HG02870 (cell line): ENCODE measurements around the gene MATN1.
A peak's percentile ranks its signal among the peaks of the same experiment; 100 is the strongest.
"Not testable (repeated sequence)": the region's sequence is repeated elsewhere in the genome, so short reads cannot be mapped to it uniquely, and the experiment has no call there.

ENCODE experiments used
- ATAC-seq: cut with Tn5 transposase; IDR thresholded peaks from one replicate; pipeline ENCODE4 v1.9.1; 2021; ENCODE audit warnings: mild to moderate bottlenecking, moderate library complexity; ENCODE audit not compliant: unreplicated experiment

MATN1 gene

DNA sequence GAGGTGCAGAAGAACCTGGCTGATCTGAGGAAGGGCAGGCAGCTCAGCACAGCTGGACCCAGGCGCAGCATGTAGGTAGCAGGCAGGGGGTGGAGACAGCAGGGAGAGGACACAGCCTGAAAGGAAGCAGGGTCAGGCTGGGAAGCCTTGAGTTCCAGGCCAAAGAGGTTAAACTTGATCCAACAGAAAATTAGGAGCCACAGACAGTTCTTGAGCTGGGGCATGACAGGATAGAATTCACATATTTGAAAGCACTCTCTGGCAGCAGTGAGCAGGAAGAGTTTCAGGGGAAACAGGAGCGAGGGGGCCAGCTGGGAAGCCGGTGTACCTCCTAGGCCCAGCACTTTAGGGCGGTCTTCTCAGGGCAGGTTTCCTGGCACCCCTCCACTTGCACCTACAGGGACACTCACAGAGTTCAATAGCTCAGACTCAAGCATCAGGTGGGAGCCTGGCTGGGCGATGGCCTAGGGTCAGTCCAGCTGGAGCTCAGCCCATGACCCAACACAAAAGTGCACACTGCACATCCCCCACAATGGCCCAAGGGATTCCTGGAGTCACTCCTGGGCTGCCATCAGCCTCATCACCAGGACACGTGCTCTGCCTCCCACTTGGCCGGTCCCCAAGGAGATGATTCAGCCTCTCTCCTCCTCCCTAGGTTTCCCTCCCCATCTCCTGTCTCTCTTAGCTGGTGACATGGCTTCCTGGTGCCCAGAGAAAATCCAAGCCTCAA, 22.7 kb downstream of the MATN1 start:
- ATAC-seq = no peak

DNA sequence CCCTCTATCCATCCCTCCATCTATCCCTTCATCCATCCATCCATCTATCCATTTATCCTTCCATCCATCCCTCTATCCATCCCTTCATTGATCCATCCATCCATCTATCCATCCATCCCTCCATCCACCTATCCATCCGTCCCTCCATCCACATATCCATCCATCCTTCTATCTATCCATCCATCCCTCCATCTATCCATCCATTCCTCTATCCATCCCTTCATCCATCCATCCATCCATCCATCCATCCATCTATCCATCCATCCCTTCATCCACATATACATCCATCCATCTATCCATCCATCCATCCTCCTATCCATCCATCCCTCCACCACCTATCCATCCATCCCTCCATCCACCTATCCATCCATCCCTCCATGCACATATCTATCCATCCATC, 23.6 kb downstream of the MATN1 start:
- no peak for ATAC-seq

DNA sequence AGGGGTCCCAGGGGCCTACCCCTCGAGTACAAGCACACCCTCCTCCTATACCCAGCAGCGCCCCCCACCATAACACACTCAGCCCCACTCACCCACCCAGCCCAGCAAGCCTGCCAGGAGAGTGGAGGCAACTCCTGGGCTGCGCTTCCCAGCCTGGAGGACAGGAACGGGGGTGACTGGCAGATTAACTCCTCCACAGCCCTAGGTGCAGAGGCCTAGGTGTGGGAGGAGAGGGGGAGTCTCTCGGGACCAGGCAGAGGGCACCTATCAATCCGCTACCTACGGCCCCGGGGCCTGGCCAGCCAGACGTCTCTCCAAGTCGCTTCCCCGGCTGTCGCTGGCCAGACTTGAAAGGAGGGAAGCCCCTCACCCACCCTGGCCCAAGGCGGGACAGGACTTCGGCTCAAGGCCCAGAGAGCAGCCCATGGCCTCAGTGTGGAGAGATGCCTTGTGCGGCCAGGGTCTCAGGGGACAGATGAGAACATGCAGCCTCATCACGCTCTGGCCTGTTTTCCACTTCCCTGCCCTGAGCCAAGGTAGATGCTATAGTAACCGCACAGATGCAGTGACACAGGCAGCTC, 24.9 kb downstream of the MATN1 start:
- no peak for ATAC-seq

DNA sequence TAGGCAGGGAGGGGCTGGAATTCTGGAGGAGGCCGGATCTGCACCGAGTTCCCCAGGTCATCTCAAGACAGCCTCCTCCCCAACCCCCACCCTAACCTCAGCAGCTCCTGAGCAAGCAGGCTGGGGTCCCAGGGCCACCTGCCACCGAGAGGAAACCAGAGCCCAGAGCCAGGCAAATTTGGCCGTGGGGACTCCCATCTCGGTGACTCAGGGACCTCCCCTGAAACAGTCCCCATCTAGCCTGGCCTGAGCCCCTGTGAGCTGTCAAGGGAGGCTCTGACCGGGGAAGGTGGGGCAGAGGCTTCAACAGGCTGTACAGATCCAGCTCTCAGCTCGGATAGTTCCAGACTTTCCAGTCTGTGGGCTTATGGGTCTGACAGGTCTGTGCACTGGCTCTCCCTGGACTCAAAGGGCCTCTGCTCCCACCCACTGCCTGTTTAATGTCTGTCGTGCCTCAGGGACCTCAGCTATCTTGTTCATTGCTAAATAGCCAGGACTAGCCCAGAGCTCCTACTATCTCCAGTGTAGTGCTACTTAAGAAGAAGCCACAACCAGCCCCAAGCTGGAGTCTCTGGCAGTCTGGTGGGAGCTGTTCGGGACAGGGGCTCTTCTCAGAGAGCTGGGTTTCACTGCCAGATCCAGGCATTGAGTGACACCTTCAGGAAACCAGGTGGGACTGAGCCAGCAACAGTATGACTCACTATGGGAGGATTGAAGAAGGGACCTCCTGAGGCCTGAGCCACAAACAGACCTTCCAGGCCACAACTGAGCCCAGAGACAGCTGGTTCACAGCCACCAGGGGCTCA, 25.6 kb downstream of the MATN1 start:
- peak; percentile 76 for ATAC-seq

DNA sequence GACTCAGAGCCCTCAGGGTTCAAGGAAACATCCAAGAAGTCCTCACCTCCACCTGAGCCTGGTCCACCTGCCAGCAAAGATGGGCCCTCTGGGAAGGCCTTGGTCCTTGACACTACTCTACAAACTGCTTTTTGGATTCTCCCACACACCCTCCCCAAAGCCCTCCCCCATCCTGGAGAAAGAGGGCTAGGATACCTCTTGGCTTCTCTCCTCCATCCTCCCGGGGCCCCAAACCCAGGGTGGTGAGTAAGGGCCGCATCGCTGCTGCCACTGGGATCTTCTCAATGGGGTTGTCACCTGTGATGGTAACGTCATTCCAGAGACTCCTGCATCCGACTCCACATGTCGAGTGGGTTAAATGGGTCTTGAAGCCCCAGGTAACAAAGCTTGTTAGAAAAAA, 26.6 kb downstream of the MATN1 start:
- ATAC-seq = no peak

DNA sequence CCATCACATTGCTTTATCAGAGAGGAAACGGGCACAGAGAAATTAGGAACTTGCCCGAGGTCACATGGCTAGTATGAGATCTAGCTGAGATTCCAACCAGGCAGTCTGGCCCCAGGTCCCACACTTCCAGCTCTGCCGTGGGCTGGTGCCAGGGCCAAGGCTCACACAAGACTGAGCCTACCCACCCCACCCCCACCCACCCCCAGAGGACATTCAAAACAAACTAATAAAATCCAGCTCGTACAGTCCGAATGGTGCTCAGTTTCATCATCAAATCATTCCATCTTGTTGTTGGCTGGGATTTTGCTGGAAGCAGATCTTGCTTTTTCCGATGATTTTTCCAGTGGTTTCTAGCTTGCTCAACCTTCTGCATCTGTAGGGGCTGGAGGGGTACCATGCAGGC, 27.9 kb downstream of the MATN1 start:
- ATAC-seq = no peak

DNA sequence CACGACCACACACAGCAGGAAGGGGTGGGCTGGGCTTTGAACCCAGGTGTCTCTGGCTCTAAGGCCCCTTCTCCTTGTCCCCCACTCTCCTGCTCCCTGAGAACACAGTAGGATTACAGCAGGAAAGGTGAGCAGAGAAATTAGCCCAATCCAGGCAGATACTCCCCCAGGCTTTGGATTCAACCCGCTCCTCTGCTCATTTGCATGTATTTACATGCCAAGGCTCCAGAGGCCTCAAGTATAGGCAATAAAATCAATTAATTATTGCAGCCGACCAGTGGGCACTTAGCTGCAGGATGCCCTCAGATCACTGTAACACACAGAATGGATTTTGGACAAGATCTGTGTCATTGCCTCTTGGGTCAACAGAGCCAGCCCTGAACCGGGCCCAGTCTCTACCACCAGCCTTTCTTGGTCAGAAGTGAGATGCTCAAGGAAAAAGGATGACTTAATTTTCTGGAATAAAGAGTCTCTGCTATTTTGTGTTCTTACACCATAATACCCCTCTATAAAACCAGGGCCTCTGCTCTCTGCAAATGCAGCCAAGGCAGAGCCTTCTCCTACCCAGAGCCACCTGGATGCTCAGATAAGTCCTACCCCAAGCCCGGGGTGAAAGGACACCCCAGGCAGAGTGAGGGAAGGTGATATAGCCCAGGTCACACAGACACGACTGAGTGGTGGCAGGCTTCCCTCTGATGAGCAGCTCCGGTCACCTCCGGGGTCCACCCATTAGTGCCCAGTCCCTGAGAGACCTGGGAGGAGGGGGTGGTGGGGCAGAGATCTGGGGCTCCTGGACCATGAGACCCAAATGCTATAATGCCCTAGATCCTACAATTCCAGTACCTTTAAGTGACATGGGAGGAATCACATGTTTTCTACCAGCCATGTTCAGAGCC, 28.9 kb downstream of the MATN1 start:
- ATAC-seq = no peak

DNA sequence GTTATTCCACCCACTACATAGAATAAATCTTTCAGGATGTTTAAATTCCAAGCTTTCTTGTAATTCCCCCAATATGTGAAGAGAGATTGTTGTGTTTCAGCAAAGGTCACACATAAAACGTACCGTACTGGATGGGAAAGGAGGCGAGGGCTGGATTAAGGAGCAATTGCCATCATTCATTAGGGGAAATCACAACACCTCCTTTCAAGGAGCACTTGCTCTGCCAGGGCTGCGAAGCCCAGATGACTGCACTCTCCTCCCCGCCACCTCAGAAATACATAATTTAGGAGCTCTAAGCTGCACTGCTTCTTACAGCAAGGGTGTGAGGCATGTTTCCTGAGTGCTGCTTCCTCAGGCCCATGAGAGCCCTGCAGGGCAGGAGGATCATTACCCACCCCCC, 29.6 kb downstream of the MATN1 start:
- ATAC-seq = no peak

DNA sequence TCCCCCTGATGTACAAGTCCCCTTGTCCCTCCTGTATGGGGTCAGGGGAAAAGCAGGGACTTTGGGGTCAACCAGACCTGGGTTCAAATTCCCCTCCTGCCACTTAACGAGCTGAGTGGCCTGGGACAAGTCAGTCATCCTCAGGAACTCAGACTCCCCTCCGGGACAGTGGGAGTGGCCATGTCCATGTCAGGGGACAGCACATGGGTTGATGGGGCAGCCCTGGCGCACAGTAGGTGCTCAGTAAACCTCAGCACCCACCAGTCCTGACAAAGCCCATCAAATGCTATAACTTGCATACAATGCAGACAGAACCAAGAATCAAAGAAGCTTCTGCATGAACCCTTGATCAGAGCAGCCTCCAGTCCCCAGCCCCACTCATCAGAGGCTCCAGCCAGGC, 30.0 kb downstream of the MATN1 start:
- no peak for ATAC-seq

DNA sequence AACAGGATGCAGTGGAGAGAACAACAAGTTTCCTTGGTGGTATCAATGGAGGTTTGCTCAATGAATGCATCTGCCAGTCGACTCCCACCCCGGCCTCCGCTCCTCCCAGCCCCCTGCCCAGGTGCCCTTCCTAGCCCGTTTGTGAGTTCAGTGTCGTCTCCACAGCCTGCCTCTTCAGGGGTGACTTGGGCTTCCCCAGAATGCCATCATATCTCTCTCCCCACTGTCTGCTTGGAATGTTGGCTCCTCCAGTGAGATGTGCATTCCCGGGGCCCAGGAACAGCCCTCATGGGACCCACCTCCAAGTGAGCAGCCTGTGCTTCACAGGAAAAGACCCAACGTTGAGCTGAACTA, 30.5 kb downstream of the MATN1 start:
- no peak for ATAC-seq

DNA sequence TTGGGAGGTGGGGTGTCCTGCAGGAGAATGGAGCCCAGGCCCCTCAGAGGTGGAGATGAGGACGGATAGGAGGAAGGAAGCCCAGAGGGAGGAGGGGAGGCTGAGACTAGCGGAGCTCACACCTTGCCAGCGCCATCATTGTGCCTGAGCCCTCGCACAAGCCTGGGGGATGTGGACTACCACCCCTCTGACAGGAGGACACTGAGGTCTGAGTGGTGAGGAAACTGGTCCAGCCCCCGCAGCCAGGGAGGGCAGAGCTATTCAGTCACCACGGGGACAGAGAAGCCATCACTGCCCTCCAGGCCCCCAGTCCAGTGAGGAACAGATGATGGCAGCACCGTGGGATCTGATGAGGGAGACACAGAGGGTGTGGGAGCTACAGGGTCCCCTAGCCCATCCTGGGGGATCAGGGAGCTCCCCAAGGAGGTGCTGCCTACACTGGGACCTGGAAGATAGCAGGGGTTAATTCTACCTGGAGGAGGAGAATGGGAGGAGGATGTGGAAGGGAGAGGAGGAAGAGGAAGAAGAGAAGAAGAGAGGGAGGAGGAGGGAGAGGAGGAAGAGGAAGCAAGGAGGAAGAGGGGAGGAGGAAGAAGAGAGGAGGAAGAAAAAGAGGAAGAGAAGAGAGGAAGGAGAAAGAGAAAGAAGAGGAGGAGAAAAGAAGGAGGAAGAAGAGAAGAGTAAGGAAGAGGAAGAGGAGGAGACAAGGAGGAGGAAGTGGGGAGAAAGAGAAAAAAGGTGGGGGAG, 31.0 kb downstream of the MATN1 start:
- no peak for ATAC-seq

DNA sequence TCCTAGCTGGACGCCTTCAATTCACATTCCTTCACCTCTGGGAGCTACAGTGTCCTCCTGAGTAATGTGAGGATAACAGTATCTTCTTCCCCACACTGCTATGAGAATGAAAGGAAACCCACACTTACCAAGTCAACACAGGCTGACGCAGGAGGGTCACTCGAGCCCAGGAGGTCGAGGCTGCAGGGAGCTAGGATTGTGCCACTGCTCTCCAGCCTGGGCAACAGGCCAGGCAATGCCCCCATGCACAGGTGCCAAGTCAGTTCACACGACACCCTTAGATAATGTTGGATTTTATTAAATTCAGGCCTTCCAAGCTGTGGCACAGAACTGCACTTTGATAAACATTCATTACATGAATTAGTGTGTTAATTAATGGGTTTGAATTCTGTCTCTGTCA, 31.9 kb downstream of the MATN1 start:
- no peak for ATAC-seq

DNA sequence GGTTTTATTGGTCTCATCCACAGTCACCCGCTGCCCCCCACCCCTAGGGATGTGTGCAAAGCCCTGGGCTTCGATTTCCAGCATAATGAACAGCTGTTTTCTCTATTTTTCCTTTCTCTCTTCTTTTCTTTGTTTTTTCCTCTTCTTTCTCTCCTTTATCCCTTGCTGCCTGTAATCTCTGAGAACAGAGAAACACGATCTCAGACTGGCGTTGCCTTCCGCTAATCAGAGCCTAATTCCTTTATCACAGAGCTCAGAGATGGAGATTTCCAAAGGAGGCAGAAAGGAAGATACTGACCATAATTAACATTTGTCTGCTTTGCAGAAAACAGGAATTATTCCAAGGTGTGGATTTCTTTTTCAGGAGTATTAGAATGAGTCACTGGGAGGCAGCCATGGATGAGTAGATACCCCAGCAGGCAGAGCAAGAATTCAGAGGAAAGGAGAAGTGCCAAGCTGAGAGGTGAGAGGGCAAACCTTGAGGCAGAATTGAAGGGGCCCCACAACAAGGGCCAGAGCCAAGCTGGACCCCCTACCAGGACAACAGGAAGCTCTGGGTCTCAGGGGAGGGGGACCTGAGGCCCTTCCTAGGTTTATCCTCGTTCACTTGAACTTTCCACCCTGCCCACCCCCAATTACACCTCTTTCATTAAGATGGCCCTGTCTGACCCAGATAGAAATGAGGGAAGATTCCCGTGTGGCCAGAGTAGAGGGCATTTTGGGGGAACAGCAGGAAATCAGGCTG, 33.3 kb downstream of the MATN1 start:
- ATAC-seq = no peak

DNA sequence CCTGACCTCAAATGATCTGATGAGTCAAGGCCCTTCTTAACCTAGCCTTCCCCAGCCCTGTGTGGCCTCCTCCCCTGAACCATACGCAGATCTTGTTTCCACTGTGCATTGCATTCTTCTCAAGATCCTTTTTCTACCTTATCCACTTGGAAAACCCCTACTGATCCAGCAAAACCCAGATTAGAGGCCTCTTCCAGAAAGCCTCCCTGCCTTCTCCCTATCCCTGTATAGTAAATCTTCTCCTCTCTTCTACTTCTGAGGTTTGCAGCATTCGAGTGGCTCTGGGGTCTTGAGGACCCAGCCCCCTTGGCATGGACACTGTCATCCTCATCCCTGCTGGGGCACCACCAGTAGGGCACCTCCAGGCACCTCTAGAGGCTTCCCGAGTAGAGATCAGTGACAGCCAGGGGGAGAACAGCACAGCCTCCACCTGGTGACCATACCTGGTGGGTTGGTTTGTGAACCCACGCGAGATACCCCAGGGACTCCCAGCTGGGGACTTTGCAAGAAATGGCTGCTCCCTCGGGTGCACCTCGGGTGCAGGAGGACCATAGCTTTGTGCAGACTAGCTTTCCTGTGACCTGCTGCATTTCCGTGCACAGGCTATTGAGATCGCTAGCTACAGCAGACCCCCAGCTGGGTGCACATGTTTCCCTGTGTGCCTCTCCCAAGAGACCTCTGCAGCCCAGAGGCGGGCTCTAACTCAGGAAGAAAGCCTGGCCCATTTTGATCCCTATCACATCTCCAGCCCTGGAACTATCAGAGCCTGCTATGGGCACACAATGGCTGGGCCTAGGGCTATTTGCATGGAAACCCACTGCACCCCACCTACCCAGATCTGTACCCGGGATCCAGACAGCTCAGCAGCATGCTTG, 34.2 kb downstream of the MATN1 start:
- ATAC-seq = no peak

DNA sequence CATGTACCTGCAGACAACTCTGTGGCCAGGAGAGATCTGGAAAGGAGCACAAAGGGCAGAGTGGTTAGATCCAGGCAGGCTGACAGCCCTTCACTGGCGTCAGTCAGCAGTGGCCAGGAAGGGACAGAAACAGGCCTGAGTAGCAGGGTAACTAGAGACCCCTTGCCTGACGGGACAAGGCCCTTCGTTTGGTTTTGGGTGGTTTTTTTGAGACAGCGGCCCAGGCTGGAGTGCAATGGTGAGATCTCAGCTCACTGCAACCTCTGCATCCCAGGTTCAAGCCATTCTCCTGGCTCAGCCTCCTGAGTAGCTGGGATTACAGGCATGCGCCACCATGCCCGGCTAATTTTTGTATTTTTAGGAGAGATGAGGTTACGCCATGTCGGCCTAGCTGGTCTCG, 34.9 kb downstream of the MATN1 start:
- not testable (repeated sequence) for ATAC-seq

DNA sequence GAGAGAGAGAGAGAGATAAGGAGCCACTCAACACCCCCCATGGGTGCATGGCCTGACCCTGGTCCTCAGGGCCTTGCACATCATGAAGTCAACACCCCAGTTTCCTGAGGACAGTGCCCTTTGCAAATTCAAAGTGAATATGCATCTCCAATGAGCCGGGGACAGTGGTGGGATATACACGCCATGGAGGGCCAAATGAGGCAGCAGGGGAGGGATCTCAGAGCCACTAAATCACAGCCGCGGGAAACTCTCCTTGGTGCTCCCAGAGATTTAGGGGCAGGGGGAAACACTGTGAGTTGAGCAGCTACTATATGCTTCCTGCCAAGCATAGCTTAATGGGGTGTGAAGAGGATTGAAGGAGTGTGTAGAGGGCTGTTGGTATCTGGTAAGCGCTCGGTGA, 35.5 kb downstream of the MATN1 start:
- ATAC-seq = no peak

DNA sequence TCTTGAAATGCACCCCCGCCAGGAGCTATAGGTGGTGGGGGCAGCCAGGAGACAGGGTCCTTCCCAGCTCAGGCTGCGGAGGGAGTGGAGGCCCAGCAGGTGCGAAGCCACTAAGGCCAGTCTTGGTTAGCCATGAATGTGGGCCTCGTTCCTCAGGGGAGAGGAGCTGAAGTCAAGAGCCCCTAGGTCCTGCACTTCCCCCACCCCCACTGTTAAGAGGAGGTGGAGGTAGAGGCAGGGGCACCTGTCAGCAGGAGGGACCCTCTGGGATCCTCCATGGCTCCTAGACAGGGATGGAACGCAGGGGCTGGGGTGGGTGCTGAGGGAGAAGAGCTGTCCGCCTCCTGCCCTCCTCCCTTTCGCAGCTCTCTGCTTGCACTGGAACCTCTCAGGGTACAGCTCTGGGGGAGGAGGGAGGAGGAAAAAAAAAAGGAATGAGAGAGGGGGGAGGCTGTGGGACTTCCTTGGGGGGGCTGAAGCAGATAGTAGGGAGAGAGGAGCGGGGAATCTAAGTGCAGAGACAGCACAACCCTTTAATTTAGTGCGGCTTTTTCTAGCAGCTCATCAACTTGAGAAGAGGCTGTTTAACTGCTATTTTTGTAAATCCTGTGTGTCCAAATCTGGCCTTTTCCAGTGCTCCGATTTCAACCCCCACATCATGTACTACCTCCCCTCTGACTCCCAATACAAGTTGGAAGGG, 37.0 kb downstream of the MATN1 start:
- no peak for ATAC-seq

DNA sequence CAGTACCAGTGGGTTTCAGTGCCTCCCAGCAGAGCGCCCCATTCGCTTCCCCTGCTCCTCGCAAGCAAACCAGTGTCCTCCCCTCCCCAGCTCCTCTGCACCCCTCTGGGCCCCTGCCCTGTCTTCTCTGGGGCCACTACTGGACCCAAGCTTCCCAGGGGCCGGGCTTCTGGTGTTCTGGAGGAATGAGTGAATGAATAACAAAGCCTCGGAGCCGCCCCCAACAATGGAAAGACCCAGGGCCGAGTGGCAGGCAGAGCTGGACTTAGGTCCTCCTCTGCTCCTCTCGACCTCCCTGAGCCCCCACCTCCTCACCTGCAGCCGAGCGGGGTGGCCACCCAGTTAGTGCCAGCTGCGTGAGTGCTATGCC, 37.6 kb downstream of the MATN1 start:
- ATAC-seq = no peak
